COLO668 (cell line): ENCODE results near the gene IKZF4.

Experiments used
- DNase-seq: peaks from one replicate; lab custom pipeline; 2025; ENCODE audit not compliant: unreplicated experiment; lab: John Stamatoyannopoulos, UW

Gene IKZF4

DNA sequence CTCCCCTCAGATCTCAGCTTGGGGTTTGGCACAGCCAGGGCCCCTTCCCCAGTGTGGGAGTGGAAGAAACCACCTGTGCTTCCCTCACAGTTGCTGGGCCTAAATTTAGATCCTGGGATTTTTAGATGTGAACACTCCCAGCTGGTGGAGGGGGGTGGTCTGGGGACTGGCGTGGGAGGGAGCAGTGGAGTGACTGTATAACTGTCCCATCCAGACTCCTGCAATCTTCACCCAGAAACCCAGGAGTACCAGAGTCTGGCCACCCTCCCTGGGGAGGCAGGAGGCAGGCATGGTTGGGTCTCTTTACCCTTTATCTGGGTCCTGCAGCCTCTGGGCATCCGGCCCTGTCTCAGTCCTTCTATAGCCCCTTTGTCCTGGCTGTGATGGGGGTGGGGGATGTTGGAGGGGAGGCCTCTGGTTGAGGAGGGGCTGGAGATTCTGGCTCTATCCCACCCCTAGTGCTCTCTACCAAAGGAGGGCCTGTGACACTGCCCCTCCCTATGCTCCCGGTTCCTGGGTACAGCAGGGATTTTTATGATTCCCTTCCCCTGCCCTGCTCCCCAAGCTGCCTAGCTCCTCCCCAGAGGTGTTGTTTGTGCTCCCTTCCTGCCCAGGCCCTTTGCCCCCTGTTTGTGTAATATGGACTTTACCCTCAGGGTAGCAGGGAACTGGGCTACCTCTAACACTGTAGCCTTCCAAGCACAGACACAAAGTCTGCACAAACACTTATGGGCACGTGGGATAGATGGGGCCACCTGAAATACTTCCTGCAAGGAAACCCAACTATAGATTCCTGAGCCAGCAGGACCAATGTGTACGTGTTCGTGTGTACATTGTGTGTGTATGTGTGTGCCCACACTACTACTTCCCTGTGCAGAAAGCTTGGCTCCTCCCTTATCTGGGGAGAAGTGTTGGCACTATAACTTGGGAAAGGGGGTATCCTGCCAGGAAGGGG, 60.8 kb downstream of the IKZF4 start:
- peak; percentile 18 for DNase-seq

DNA sequence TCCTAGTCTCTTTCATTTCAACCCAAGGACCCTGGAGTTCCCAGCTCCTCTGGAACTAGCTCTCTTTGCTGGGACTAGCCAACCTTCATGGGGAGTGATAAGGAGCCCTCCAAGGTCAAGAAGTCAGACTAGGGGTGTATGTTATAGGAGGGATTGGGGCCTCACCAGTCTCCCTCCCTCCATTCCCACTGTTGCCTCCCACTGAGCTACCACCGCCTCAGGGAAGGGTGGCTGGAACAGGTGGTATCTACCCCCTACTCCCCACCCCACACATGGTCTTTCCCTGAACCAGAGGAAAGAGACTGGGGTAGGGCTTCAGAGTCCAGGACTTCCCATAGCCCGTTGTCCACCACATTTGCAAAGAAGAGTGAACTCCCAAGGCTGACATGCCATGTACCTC, 61.5 kb downstream of the IKZF4 start:
- no peak for DNase-seq

DNA sequence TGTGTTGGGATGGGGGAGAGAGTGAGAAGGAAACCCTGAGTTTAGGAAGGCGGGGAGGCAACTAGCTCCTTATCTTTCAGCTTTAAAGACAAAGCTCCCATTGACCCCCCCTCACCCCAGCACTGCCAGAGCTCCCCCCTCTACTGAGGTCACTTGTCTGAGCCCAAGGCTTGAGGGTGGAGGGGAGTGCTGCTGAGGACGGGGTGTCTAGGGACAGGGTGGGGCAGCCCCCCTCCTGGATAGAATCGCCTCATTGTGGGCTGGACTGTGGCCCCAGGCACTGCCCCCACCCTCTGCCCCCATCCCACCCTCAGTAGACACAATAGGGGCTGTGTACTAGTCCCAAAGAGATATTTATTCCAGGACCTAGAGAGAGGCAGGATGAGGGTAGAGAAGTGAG, 62.1 kb downstream of the IKZF4 start:
- DNase-seq = no peak

DNA sequence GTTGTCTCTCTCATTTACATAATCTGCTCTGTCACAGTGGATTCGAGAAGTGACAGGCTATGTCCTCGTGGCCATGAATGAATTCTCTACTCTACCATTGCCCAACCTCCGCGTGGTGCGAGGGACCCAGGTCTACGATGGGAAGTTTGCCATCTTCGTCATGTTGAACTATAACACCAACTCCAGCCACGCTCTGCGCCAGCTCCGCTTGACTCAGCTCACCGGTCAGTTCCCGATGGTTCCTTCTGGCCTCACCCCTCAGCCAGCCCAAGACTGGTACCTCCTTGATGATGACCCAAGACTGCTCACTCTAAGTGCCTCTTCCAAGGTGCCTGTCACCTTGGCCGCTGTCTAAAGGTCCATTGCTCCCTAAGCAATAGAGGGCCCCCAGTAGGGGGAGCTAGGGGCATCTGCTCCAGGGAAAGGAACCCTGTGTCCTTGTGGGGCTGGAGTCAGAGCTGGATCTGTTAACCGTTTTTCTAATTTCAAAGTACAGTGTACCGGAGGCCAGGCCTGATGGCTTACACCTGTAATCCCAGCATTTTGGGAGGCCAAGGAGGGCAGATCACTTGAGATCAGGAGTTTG, 64.2 kb downstream of the IKZF4 start:
- peak; percentile 4 for DNase-seq

DNA sequence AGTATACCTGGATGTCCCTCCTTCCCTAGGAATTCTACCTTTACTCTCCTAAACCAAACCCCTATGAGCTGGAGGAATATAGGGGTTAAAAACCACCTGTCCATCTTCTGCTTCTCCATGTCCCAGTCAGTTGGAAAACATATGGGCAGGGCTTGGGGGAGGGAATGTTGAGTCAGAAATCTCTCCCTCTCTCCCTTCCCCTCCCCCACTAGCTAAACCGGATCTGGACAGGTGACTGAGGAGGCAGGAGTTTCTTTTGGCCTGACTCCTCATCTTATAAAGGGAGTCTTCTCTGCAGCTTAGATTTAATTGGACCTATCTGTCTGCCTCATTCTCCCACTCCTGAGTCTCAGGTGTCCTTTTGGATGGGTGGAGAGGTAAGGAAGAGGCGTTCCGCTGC, 65.3 kb downstream of the IKZF4 start:
- DNase-seq = no peak

DNA sequence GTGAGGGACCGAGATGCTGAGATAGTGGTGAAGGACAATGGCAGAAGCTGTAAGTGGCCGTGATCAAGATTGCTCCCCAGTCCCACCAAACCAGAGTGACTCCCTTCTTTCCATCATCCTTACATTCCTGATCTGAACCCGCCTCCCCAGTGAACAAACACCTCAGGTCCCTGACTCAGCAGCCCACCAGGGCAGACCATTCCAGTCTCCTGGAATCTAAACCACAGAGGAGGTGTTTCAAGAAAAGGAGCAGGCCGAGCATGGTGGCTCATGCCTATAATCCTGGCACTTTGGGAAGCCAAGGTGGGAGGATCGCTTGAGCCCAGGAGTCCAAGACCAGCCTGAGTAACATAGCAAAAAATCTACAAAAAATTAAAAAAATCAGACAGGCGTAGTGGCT, 65.8 kb downstream of the IKZF4 start:
- no peak for DNase-seq

DNA sequence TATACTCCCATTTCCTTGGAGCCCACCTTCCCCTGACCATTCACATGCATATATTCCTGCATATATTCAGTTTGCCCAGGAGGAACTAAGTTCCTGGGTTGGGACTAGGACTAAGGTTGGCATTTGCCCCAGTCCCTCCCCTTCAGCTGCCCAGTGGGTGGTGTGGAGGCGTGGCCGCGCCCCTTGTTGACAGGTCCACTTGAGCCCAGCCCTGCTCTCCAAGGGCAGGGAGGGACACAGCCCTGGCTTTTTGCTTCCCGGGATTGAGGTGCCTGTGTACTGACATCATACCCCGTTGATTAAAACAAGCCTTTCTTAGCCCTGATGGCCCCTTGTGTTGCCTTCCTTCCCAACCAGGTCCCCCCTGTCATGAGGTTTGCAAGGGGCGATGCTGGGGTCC, 66.4 kb downstream of the IKZF4 start:
- DNase-seq = peak; percentile 17
